HEK293T (cell line): ENCODE measurements around the gene BEND5.

Experiments used
- CTCF ChIA-PET: fragments of 350-600 bp; formaldehyde crosslinking; extraction: SDS; loops from one replicate; lab custom pipeline; 2021; ENCODE audit warnings: antibody characterized with exemption, inconsistent platforms; lab: Yijun Ruan, JAX
- POLR2A ChIA-PET: fragments of 350-600 bp; formaldehyde crosslinking; extraction: SDS; loops from one replicate; lab custom pipeline; 2020; ENCODE audit warnings: antibody characterized with exemption, inconsistent platforms; lab: Yijun Ruan, JAX
- DNase-seq: peaks from one replicate; pipeline ENCODE4 v3.0.0; 2012; ENCODE audit warnings: mixed read lengths; ENCODE audit errors: extremely low spot score
- ARNT ChIP-seq: fragments of 450-650 bp; IDR thresholded peaks from 2 replicates; pipeline ENCODE4 v1.6.1; 2017; ENCODE audit warnings: mild to moderate bottlenecking
- BHLHE40 ChIP-seq: fragments of 450-650 bp; IDR thresholded peaks from 2 replicates; pipeline ENCODE4 v1.6.1; 2016; ENCODE audit warnings: mild to moderate bottlenecking, moderate library complexity, borderline replicate concordance
- CTBP1 ChIP-seq: fragments of 450-650 bp; IDR thresholded peaks from 2 replicates; pipeline ENCODE4 v1.6.1; 2016; ENCODE audit warnings: borderline replicate concordance
- ELF4 ChIP-seq: fragments of 450-650 bp; IDR thresholded peaks from 2 replicates; pipeline ENCODE4 v1.6.1; 2017; ENCODE audit warnings: antibody characterized with exemption
- FOXA1 ChIP-seq: fragments of 450-650 bp; IDR thresholded peaks from 2 replicates; pipeline ENCODE4 v1.6.1; 2016; ENCODE audit warnings: mild to moderate bottlenecking
- FOXK2 ChIP-seq: fragments of 450-650 bp; IDR thresholded peaks from 2 replicates; pipeline ENCODE4 v1.6.1; 2016; ENCODE audit warnings: mild to moderate bottlenecking
- FOXM1 ChIP-seq: fragments of 450-650 bp; IDR thresholded peaks from 2 replicates; pipeline ENCODE4 v1.6.1; 2017; ENCODE audit warnings: mild to moderate bottlenecking, borderline replicate concordance
- HDGF ChIP-seq: fragments of 450-650 bp; IDR thresholded peaks from 2 replicates; pipeline ENCODE4 v1.6.1; 2017; ENCODE audit warnings: antibody characterized with exemption, borderline replicate concordance
- L3MBTL2 ChIP-seq: fragments of 450-650 bp; conservative IDR thresholded peaks from 2 replicates; pipeline ENCODE4 v1.6.1; 2016; ENCODE audit warnings: mild to moderate bottlenecking
- LEF1 ChIP-seq: fragments of 450-650 bp; IDR thresholded peaks from 2 replicates; pipeline ENCODE4 v1.6.1; 2017; ENCODE audit warnings: mild to moderate bottlenecking, borderline replicate concordance
- NFRKB ChIP-seq: fragments of 450-650 bp; IDR thresholded peaks from 2 replicates; pipeline ENCODE4 v1.6.1; 2016; ENCODE audit warnings: mild to moderate bottlenecking, moderate library complexity
- PKNOX1 ChIP-seq: fragments of 450-650 bp; IDR thresholded peaks from 2 replicates; pipeline ENCODE4 v1.6.1; 2016
- SP1 ChIP-seq: fragments of 450-650 bp; IDR thresholded peaks from 2 replicates; pipeline ENCODE4 v1.6.1; 2017
- SUZ12 ChIP-seq: fragments of 450-650 bp; IDR thresholded peaks from 2 replicates; pipeline ENCODE4 v1.6.1; 2016; ENCODE audit warnings: mild to moderate bottlenecking
- TARDBP ChIP-seq: fragments of 450-650 bp; IDR thresholded peaks from 2 replicates; pipeline ENCODE4 v1.6.1; 2016
- ZNF384 ChIP-seq: fragments of 450-650 bp; IDR thresholded peaks from 2 replicates; pipeline ENCODE4 v1.6.1; 2016

The BEND5 gene

GRCh38 chr1:48686159-48686558, 90.5 kb downstream of the BEND5 start:
- CTCF ChIA-PET = interaction anchor here (0.9 to 1.4 kb wide), 2 partner anchors 8 to 9 kb away, joined by 3 read pairs; no protein-coding TSS in a partner anchor
- POLR2A ChIA-PET = no interaction called here
- no peak for DNase-seq
- TF ChIP-seq ELF4 (no peak), TARDBP (no peak), CTBP1 (no peak), FOXM1 (no peak), BHLHE40 (no peak), PKNOX1 (no peak), NFRKB (no peak), L3MBTL2 (no peak), FOXK2 (no peak), SUZ12 (no peak), LEF1 (no peak), ZNF384 (no peak), HDGF (no peak), FOXA1 (no peak), ARNT (no peak), SP1 (no peak)

- TF ChIP-seq BHLHE40 (no peak), HDGF (no peak), FOXM1 (no peak), ZNF384 (no peak), L3MBTL2 (no peak), ARNT (no peak), CTBP1 (no peak), SP1 (no peak), FOXA1 (no peak)
- POLR2A ChIA-PET = no interaction called here
- no peak for DNase-seq
- CTCF ChIA-PET = no interaction called here
Measured at GRCh38 chr1:48684381-48684780, 92.3 kb downstream of the BEND5 start.

- POLR2A ChIA-PET = no interaction called here
- DNase-seq = no peak
- CTCF ChIA-PET = no interaction called here
- TF ChIP-seq SP1 (no peak), ARNT (no peak), NFRKB (no peak), FOXM1 (no peak), LEF1 (no peak), PKNOX1 (no peak), FOXK2 (no peak), BHLHE40 (no peak), TARDBP (no peak), HDGF (no peak), FOXA1 (no peak), L3MBTL2 (no peak), SUZ12 (no peak), ELF4 (no peak), ZNF384 (no peak), CTBP1 (no peak)
Measured at GRCh38 chr1:48683839-48684238, 92.9 kb downstream of the BEND5 start.

- ChIA-PET CTCF (interaction anchor here (0.7 kb wide), 1 partner anchor 241 kb away, joined by 3 read pairs; no protein-coding TSS in a partner anchor), POLR2A (interaction anchor here (1.2 kb wide), 1 partner anchor 11 kb away, joined by 3 read pairs; no protein-coding TSS in a partner anchor)
- DNase-seq = no peak
- TF ChIP-seq ELF4 = no peak
- TF ChIP-seq FOXA1 = no peak
- TF ChIP-seq ZNF384 = no peak
- TF ChIP-seq TARDBP = no peak
- no peak for TF ChIP-seq SP1
- TF ChIP-seq BHLHE40 = no peak
- no peak for TF ChIP-seq HDGF
- no peak for TF ChIP-seq SUZ12
- no peak for TF ChIP-seq LEF1
- TF ChIP-seq ARNT = no peak
- TF ChIP-seq CTBP1 = no peak
- no peak for TF ChIP-seq L3MBTL2
Measured at GRCh38 chr1:48681476-48682305, 95.0 kb downstream of the BEND5 start.

GRCh38 chr1:48680411-48681035, 96.2 kb downstream of the BEND5 start:
- DNase-seq = no peak
- TF ChIP-seq L3MBTL2 (0 out of 2 replicates have a peak, but pooled peaks have one; percentile 21), ZNF384 (no peak)
- POLR2A ChIA-PET = interaction anchor here (1.2 kb wide), 1 partner anchor 12 kb away, joined by 3 read pairs; no protein-coding TSS in a partner anchor
- CTCF ChIA-PET = interaction anchor here (1.0 to 1.1 kb wide), 2 partner anchors 108 to 137 kb away, joined by 3 to 5 read pairs; no protein-coding TSS in a partner anchor

DNA sequence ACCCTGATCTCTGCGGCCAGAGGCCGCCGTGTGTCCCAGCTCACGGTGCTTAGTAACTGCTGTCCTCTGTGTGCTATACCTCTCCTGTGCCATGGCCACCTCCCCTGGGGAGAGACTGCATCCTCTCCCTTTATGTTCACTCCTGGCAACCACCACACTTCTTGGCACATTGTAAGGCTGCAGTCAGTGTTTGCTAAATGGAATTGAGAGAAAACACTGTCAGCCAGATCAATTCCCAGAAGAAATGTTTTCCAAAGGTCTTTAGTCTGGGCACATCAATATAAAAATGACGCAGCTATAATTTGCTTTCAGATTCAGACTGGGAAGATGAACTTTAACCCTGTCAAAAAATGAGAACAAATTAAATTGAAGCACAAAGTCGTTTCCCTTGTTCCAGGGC, 96.8 kb downstream of the BEND5 start:
- ChIA-PET CTCF (interaction anchor here (1.0 to 1.1 kb wide), 2 partner anchors 107 to 138 kb away, joined by 3 to 5 read pairs; no protein-coding TSS in a partner anchor), POLR2A (no interaction called here)
- TF ChIP-seq ARNT (no peak), FOXA1 (no peak), TARDBP (no peak)
- DNase-seq = no peak
